T-helper 1 cell (primary cell): Measurements from ENCODE around the gene CTNNAL1.
"Not testable (repeated sequence)": the region's sequence is repeated elsewhere in the genome, so short reads cannot be mapped to it uniquely, and the experiment has no call there.

Experiments used
- DNase-seq, 5 donors: peaks; one replicate each; pipeline ENCODE4 v3.0.0-alpha.2; 2012 to 2020
- total RNA-seq, 4 donors: gene quantifications; one replicate each; lab custom pipeline; 2026; lab: John Stamatoyannopoulos, UW

CTNNAL1 gene, protein sequence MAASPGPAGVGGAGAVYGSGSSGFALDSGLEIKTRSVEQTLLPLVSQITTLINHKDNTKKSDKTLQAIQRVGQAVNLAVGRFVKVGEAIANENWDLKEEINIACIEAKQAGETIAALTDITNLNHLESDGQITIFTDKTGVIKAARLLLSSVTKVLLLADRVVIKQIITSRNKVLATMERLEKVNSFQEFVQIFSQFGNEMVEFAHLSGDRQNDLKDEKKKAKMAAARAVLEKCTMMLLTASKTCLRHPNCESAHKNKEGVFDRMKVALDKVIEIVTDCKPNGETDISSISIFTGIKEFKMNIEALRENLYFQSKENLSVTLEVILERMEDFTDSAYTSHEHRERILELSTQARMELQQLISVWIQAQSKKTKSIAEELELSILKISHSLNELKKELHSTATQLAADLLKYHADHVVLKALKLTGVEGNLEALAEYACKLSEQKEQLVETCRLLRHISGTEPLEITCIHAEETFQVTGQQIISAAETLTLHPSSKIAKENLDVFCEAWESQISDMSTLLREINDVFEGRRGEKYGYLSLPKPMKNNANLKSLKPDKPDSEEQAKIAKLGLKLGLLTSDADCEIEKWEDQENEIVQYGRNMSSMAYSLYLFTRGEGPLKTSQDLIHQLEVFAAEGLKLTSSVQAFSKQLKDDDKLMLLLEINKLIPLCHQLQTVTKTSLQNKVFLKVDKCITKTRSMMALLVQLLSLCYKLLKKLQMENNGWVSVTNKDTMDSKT
- total RNA-seq, result 5.1 to 8.8 (median 7.0) reads per million in 4 donors

DNA sequence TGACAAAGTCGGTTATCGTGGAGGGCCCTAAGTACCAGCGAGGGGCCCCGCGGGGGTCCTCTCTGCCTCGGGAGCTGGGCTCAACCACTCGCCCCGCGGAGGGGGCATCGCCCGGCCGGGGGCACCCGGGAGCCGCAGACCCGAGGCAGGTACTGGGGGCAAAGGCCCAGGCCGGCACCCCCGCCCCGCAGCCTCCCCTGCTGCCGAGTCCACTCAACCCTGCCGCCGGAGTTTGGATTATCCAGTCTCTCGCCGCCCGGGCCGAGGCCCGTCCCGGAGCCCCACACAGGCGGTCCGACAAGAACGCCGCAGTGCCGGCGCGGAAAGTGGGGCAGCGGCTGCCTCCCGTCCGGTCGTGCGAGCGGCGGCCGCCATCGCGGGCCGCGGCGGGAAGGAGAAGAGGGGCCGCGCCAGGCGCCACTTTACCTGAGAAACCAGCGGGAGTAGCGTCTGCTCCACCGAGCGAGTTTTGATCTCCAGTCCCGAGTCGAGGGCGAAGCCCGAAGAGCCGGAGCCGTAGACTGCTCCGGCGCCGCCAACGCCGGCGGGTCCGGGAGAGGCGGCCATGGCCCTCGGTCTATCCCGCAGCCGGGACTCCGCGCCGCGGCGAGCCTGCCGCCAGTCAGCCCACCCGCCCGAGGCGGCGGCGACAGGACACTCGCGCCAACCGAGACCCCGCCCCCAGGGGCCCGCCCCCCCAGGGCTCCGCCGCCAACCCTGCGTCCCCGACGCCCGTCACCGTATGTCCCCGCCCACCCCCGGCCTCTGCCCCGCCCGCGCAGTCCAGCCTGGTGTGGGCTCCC lies at the start of gene CTNNAL1:
Gene CTNNAL1, minus strand, starts transcription at position 624 of the 803 bp plus-strand sequence. Its CDS starts 57 bp downstream, at position 567.
- peak; percentile 85 to 88 (median 86) for DNase-seq

DNA sequence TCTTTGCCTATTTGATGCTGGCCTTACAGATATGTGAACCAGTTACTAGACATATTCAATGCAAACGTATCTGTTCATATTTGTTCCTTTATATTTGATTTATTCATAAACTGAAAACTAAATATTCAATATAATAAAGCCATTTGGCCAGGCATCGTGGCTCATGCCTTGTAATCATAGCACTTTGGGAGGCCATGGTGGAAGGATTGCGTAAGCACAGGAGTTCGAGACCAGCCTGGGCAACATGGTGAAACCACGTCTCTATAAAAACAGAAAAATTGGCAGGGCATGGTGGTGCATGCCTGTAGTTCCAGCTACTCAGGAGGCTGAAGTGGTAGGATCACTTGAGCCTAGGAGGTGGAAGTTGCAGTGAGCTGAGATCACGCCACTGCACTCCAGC lies 49.2 kb upstream of the CTNNAL1 start:
- DNase-seq, result no peak

DNA sequence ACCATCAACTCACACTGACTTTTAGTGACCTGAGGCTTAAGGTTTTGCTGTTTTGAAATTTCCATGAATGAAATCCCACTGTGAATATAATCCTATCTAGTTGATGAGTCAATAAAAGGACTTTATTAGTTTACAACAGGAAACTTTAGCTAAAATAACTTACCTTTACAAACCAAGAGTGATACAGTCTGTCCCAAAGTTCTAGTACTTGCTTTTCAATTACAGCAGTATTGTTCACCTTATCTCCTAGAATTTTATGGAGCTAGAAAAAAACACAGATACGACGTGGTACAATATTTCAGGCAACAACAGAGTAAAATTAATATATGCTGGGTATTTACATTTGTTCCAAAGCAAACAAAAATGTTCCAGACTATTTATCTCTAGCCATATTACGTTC lies 46.9 kb upstream of the CTNNAL1 start:
- DNase-seq, result no peak

DNA sequence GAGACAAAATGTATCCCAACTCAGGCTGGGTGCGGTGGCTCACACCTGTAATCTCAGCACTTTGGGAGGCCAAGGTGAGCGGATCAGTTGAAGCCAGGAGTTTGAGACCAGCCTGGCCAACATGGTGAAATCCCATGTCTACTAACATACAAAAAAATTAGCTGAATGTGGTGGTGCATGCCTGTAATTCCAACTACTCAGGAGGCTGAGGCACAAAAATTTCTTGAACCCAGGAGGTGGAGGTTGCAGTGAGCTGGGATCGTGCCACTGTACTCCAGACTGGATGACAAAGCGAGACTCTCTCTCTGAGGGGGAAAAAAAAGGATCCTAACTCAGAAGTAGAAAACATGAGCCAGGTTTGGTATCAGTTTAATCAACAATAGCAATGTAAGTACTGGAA lies 39.8 kb upstream of the CTNNAL1 start:
- DNase-seq, result not testable (repeated sequence)

DNA sequence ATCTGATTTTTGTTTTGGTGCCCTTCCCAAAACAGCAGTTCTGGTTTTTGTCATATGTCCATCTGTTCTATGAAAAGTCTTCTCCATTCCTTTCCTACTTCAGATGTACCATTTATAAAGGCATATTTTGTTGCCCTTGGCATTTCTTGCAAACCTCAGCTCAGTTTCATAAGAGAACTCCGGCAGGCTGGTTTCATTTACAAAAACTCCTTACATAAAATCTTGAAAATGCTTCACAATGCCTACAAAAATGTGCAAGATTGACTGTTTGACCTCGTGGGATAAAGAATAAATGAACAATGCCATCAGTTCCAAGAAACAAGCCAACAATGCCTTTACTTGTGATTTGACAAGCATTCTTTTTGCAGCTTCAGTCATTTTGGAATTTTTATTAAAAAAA lies 39.1 kb upstream of the CTNNAL1 start:
- no peak for DNase-seq

DNA sequence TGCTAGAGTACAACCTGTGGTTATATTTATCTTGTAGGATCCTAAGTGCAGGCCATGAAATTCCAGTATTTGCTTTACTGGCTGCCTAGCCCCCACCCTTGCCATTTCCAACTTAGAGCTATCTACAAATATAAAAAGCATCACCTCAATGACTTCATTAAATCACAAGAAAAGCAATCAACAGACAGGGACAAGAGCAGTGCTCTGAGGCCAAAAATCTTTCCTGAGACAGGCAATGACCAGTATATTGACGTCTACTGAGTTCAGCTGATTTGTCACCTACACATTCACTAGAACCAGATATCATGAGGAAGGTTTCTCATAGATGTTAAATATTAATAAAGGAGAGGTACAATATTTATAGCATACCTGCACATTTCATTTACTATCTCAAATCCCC lies 38.4 kb upstream of the CTNNAL1 start:
- no peak for DNase-seq

DNA sequence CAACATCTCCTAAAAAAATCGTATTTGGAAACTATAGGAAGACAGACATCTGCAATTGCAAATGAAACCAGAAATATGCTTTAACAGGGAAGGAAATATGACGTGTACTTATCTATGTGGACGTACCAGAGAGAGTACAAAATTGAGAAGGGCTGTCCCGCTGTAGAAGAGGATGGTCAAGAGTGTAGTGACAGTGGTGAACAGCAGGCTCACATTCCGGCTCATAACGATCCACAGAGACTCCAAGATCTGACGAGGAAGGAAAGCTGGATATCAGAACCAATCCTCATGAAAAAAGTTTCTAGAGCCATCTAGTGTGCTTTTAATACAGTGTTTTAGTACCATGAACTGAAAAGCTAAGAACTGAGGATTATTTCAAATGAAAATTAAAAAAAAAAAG lies 37.1 kb upstream of the CTNNAL1 start:
- DNase-seq, result no peak

DNA sequence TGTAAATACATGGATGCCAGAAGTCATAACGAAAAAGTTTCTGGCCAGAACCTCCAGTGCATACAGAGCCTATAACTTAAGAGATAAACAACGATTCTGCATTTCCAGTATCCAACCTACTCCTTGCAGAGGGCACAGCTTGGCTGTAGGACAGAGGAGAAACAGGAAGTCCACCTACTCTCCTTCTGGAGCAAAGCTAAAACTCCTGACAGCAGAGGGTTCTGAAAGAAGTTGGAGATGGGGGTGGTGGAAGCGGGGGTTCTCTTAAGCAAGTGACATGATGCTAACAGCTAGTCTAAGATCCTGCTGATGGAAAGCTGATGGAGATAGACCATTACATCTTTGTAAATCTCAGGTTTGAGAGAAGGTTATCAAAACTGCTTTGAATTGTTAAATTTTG lies 35.5 kb upstream of the CTNNAL1 start:
- no peak for DNase-seq

DNA sequence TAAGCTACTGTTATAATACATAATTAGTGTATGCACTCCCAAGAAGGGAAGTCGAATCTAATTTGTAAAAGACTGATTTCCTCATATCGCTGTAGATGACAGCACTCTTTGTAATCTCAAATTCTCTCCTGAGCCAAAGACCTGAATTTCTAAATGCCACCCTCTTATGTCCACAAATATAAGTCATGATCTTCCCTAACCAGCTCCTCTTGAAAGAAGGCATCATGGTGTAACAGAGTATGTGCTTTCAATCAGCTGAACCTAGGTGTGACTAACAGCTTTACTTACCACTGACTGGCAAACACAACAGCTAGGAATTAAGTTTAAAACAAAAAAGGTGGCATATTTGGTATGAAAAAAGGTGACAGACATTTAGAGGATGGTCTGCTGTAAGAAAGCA lies 34.0 kb upstream of the CTNNAL1 start:
- DNase-seq, result no peak

DNA sequence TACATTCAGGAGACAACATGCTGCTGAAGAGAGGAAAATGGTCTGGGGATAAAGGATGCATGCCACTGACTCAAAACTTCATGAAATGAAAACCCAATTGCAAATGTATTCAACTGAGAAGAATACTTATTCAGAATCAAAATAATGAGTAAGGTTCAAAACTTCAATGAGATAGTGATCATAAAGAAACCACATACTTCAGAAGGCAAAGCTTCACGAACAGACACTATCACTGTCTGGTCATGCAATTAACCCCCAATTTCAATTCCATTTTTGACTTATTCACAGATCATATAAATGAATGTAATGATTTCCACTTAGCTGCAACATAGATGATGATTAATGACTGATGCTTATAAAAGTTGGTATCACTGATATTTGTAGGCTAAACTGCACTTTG lies 33.0 kb upstream of the CTNNAL1 start:
- no peak for DNase-seq

DNA sequence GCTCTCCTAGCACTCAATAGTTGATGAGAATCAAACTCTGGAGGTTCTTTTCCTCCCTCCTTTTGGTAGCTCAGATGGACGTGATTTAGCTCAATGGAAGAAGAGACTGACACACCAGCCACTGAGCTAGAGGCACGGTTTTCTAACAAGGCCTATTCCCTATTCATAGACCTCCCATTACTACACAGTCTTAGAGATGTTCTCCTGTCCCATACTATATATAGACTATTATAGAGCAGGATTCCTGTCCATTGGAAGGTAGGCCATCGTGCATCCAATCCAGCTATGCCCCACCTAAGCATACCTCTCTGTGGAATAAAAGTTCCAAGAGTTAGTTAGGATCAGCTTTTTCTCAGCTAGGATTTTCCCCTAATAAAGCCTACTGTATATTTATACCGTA lies 30.3 kb upstream of the CTNNAL1 start:
- DNase-seq, result no peak

DNA sequence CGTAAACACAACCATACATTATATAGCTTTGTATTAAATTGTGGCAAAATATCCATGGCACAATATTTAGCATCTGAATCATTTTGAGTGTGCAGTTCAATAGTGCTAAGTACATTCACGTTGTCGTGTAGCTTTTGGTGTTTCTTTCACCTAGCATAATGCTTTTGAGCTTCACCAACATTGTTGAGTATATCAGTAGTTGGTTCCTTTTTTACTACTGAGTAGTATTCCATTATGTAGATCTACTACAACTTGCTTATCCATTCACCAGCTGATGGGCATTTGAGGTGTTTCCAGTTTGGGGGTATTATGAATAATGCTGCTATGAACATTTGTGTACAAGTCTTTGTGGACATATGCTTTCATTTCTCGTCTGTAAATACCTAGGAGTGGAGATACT lies 27.3 kb upstream of the CTNNAL1 start:
- DNase-seq, result no peak

DNA sequence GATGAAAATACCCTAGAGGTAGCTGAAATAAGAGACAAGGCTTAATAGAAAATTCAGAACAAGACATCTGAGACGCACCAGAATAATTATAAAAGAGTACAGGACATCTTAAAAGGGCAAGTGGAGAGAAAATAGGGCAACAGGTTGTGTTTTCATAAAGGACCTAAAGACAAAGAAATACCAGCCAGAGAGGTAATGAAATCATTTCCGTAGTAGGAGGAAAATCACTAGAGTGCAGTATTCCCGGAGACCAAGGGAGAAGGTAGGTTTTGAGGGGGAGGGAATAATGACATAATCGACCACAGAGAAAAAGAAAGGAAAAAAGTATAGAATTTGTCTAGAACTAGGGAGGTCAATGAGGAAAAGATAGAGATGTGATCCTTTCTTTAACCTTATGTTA lies 26.2 kb upstream of the CTNNAL1 start:
- DNase-seq, result no peak

DNA sequence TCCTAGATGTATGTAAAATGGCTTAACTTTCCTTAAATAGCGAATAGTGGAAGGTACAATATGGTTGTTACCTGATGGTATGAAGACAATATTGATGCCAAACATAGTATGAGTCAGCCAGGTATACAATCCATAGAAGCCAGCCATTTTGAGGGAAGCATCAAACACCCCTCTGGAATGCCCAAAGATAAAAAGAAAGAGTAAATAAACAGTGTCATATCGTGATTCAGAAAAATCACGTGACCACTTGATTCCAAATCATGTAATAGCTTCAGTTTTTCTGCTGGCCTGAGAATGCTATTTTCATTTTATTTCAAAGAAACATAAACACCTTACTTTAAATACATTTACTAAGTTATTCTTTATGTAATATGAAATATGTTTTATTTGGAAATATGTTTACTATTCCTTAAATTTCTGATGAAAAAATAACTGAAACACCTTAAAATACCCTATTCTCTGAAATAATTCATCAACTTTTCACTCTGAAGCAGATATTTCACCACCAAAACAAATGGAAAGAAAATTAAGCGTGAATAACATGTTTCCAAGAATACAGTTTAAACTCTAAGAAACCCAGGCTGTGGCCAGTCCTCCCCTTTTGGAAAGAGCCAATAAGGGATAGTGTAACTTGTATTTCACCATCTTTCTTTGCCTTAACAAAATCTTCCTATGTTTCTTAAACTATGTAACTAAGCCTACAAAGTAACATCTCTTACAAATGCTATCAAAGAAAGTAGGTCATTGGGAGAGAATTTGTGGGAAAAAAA lies 24.8 kb upstream of the CTNNAL1 start:
- no peak for DNase-seq

DNA sequence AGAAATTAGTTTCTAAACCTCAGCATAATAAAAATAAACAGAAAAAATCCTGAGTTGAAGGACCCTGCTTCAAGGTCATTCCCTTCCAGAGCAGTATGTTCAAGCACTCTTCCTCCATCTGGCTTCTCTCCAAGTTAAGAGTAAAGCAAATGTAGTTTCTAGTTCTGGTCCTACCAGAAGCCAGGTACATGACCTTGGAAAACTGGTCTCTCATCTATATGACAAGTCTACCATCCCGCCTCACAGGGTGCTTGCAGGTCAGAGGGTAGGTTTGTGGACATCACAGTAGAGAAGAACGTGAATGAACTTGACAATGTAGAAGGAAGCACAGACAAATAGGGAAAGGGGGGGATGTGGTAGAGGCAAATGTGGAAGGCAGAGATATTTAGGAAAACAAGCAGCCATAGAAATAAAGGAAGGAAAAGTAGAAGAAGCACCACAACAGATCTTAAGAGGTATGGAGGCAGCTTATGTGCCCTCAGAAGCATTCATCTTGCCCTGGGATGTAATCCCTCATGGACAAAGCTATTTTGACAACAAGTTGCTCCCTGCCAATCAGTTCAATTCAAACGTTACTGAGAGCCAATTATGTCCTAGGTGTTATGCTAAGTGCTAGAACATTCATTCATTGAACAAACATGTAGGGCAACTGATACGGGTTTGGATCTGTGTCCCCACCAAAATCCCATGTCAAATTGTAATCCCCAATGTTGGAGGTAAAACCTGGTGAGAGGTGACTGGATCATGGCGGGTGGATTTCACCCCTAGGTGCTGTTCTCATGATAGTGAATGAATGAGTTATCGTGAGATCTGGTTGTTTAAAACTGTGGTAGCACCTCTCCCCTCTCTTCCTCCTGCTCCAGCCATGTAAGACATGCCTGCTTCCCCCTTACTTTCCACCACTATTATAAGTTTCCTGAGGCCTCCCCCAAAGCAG lies 23.7 kb upstream of the CTNNAL1 start:
- no peak for DNase-seq

DNA sequence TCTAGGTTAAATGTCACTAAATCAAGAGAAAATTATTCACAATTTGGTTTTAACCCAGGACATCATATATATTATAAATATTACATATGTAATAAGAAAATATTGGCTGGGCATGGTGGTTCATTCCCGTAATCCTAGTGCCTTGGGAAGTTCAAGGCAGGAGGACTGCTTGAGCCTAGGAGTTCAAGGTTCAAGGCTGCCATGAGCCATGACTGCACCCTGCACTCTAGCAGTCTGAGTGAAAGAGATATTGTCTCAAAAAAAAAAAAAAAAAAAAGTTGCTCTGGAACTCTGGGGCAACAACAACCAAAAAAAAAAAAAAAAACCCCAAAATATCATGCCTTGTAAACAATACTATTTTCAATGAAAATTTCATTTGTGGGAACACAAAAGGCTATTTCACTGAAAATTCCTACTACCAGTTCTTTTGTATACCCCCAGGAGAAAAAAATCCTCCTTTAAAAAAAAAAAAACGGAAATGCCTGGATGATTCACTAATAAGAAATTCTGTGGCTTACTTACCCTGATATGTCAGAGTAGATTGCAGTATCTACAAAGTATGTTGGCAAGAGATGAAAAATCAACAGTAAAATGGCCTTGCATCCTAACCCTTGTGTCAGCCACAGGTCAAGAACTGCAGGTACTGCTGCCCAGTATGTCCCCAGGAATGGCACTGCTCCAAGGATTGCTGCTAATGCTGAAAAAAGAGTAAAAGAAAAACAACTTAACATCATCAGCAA lies 22.6 kb upstream of the CTNNAL1 start:
- DNase-seq, result no peak

DNA sequence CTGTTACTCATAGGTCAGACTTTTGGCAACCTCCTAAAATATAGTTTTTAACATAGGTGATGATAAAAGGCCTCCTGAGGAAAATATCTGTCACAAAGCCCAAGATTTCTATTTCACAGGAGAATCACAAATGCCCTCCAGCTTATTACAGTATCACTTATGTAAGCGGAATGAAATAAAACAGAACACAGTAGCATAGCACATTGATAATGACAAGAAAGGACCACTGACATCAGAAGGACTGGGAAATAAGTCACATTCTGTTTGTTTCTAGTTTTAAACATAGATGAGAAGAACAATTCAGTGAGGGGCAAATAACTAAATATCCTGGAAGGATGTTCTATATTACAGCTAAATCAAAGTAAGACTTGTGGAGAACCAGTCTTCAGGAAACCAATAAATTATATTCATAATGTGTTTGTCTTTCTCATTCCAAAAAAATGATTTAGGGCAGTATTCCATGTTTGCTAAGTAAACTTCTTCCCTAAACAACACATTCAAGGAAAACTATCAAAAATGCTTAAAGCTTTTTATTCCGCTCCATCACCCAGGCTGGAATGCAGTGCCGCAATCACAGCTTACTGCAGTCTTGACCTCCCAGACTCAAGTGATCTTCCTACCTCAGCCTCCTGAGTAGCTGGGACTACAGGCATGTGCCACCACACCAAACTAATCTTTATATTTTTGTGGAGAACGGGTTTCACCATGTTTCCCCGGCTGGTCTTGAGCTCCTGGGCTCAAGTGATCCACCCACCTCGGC lies 20.8 kb upstream of the CTNNAL1 start:
- no peak for DNase-seq

DNA sequence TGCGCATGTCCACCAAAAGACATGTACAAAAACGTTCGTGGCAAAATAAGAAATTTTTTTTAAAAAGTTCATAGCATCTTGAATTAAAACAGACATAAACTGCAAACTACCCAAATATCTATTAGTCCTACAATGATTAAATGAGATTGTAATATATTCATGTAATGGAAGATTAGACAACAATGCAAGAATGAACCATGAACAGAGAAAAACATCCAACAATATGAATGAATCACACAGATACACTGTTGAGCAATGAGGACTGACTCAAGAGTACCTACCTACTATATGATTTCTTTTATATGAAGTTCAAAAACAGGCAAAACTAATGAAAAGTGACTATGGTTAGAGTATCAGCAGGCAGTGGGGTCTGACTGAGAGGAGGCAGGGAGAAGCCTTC lies 17.9 kb upstream of the CTNNAL1 start:
- DNase-seq, result no peak

DNA sequence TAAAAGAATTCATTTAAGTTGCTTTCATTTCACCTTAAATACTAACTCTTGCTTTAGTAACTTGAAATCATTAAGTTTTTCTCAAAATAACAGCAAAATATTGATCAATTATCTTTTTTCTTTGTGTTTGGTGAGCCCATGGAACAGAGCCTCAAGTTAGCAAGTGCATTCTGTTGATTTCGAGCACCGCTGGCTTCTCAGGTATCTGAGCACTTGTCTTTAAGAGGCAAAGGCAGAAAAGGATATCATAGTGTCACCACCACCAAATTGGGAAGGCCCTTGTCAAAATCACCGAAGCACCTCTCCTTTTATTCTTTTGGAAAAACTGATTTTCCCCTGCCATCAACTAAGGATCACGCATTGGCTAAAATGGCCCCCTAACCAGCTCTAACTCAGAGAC lies 17.1 kb upstream of the CTNNAL1 start:
- no peak for DNase-seq

DNA sequence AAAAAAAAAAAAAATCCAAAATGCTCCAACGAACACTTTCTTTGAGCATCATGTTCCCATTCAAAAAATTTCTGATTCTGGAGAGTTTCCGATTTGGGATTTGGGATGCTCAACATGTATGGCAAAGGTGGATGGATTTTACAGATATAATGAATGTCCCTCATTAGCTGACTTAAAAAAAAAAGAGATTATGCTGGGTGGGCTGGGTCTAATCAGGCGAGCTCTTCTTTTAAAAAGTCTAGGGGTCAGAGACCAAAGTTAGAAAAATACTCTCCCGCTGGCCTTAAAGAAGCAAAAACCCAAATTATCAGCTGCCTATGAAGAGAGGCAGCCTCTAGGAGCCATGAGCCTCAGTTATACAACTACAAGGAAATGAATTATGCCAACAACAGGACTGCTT lies 15.2 kb upstream of the CTNNAL1 start:
- DNase-seq, result no peak
